Gastroesophageal sphincter (tissue), 3 donors: ENCODE measurements around the gene GALNT18.

Experiments used
- EP300 ChIP-seq: sonication (generic); formaldehyde crosslinking; IDR thresholded peaks from one replicate; pipeline ENCODE4 v1.6.1; 2017; ENCODE audit warnings: antibody characterized with exemption, mild to moderate bottlenecking
- POLR2A ChIP-seq, 2 donors: fragments of 450-650 bp; IDR thresholded peaks; one replicate each; pipeline ENCODE4 v1.6.1; 2017; ENCODE audit warnings: antibody characterized with exemption in 2 of 2, mild to moderate bottlenecking in 2 of 2, moderate library complexity in 1 of 2
- POLR2AphosphoS5 ChIP-seq: sonication (generic); formaldehyde crosslinking; IDR thresholded peaks from one replicate; pipeline ENCODE4 v1.6.1; 2017; ENCODE audit warnings: antibody characterized with exemption
- TF ChIP-seq, protein P1 (sequence below), 4 experiments: fragments of 200-600 bp in 2 of 4; fragments of 450-650 bp in 2 of 4; sonication (generic) in 1 of 4; IDR thresholded peaks; one replicate each; pipeline ENCODE4 v1.5.1; 2017 to 2019; ENCODE audit warnings: antibody characterized with exemption in 4 of 4, mild to moderate bottlenecking in 2 of 4, moderate library complexity in 2 of 4

DNA sequence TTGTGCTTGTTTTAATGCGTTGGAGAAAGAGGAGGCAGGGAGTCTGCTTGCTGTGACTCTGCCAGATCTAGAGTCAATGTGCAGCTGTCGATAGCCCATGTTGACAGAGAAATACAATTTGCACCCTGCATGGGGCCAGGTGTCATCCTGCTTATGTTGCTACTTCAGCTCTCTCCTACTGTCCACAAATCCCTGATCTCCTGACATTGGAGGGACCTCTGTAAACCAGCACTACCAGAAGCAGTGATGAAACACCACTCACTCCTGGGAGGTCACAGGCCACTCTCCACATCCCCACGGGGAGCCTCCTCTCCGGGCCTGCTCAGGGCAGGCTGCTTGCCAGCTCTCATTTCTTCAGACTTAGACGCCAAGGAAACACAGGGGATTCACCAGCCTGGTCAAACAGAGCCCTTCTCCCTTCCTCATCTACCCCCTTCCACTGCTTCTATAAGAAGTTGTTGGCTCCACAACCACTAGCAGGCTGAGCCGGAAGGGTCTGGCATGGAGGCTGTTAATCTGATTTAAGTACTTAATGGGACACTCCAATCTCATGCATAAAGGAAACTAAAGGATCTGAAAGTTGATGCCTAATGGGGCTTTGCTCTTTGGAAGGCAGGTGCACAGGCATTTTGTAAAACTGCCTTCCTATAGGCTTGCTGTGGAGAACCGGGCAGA, 238.8 kb downstream of the GALNT18 start:
- TF ChIP-seq, protein P1, sequence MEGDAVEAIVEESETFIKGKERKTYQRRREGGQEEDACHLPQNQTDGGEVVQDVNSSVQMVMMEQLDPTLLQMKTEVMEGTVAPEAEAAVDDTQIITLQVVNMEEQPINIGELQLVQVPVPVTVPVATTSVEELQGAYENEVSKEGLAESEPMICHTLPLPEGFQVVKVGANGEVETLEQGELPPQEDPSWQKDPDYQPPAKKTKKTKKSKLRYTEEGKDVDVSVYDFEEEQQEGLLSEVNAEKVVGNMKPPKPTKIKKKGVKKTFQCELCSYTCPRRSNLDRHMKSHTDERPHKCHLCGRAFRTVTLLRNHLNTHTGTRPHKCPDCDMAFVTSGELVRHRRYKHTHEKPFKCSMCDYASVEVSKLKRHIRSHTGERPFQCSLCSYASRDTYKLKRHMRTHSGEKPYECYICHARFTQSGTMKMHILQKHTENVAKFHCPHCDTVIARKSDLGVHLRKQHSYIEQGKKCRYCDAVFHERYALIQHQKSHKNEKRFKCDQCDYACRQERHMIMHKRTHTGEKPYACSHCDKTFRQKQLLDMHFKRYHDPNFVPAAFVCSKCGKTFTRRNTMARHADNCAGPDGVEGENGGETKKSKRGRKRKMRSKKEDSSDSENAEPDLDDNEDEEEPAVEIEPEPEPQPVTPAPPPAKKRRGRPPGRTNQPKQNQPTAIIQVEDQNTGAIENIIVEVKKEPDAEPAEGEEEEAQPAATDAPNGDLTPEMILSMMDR (IDR thresholded peaks at IDR 0.05): no peak
- TF ChIP-seq EP300 (no peak), POLR2AphosphoS5 (no peak), POLR2A (IDR thresholded peaks at IDR 0.05) (no peak)
